Measurements from ENCODE around the gene FBXO21.

FBXO21 gene

DNA sequence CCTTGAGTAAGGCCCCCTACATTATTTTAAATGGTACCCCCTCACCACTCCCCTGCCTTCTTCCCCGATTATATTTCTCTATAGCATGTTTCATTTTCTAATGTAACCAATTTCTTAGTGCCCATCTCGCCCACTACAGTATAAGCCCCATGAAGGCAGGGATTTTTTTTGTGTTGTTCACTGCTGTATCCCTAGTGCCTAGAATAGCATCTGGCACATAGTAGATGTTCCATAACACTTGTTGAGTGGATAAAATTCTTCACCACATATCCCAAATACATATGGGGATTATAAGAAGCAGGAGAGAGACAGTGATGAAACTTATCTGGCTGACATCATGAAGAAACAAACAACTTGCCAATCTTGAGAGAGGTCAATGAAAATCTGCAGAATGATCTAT is 11.5 kb downstream of the FBXO21 start:
- TF ChIP-seq, protein P1, sequence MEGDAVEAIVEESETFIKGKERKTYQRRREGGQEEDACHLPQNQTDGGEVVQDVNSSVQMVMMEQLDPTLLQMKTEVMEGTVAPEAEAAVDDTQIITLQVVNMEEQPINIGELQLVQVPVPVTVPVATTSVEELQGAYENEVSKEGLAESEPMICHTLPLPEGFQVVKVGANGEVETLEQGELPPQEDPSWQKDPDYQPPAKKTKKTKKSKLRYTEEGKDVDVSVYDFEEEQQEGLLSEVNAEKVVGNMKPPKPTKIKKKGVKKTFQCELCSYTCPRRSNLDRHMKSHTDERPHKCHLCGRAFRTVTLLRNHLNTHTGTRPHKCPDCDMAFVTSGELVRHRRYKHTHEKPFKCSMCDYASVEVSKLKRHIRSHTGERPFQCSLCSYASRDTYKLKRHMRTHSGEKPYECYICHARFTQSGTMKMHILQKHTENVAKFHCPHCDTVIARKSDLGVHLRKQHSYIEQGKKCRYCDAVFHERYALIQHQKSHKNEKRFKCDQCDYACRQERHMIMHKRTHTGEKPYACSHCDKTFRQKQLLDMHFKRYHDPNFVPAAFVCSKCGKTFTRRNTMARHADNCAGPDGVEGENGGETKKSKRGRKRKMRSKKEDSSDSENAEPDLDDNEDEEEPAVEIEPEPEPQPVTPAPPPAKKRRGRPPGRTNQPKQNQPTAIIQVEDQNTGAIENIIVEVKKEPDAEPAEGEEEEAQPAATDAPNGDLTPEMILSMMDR (conservative IDR thresholded peaks at IDR 0.05; ENCODE audit: low read length): no peak
- TF ChIP-seq EZH2phosphoT487 (IDR thresholded peaks at IDR 0.05; ENCODE audit: borderline replicate concordance): no peak
- Histone ChIP-seq H3K9me2 (replicated peaks; ENCODE audit: low read depth, low read length) (no peaks in the 10 kb centered on the region), H3K27me3 (ENCODE audit: insufficient read depth, low read length, poor library complexity, severe bottlenecking) (no peaks in the 10 kb centered on the region), H3K4me1 (ENCODE audit: insufficient read depth, low read length, poor library complexity, severe bottlenecking) (no peaks in the 10 kb centered on the region), H3F3A (ENCODE audit: low read depth) (no peaks in the 10 kb centered on the region), H3K9ac (ENCODE audit: low read depth, low read length, poor library complexity, severe bottlenecking) (no peak overlapping the region), H3K4me2 (ENCODE audit: low read depth, low read length, poor library complexity, severe bottlenecking) (no peak overlapping the region), H3K79me2 (ENCODE audit: insufficient read depth, low read length) (no peaks in the 10 kb centered on the region), H2AFZ (ENCODE audit: low read length) (no peak overlapping the region), H3K9me3 (ENCODE audit: insufficient read depth, low read depth, low read length) (0 out of 2 replicates have a peak, but pooled peaks cover 5% of the 10 kb centered on the region), H4K20me1 (ENCODE audit: insufficient read depth, low read length, poor library complexity, severe bottlenecking) (no peaks in the 10 kb centered on the region), H3K36me3 (ENCODE audit: insufficient read depth, low read length) (peaks cover 52% of the 10 kb centered on the region), H3K4me3 (ENCODE audit: low read length, poor library complexity, severe bottlenecking) (no peak overlapping the region)

- Histone ChIP-seq H2AFZ (ENCODE audit: low read length) (no peak overlapping the region), H3K4me3 (ENCODE audit: low read length, poor library complexity, severe bottlenecking) (no peak overlapping the region), H3K27me3 (ENCODE audit: insufficient read depth, low read length, poor library complexity, severe bottlenecking) (no peaks in the 10 kb centered on the region), H3F3A (ENCODE audit: low read depth) (no peaks in the 10 kb centered on the region), H3K36me3 (ENCODE audit: insufficient read depth, low read length) (peaks cover 53% of the 10 kb centered on the region), H4K20me1 (ENCODE audit: insufficient read depth, low read length, poor library complexity, severe bottlenecking) (no peaks in the 10 kb centered on the region), H3K79me2 (ENCODE audit: insufficient read depth, low read length) (no peaks in the 10 kb centered on the region), H3K4me2 (ENCODE audit: low read depth, low read length, poor library complexity, severe bottlenecking) (no peak overlapping the region), H3K9me3 (ENCODE audit: insufficient read depth, low read depth, low read length) (0 out of 2 replicates have a peak, but pooled peaks cover 5% of the 10 kb centered on the region), H3K4me1 (ENCODE audit: insufficient read depth, low read length, poor library complexity, severe bottlenecking) (no peaks in the 10 kb centered on the region), H3K9ac (ENCODE audit: low read depth, low read length, poor library complexity, severe bottlenecking) (no peak overlapping the region), H3K9me2 (replicated peaks; ENCODE audit: low read depth, low read length) (no peaks in the 10 kb centered on the region)
- TF ChIP-seq EZH2phosphoT487 (IDR thresholded peaks at IDR 0.05; ENCODE audit: borderline replicate concordance): no peak
- TF ChIP-seq, protein P1 (conservative IDR thresholded peaks at IDR 0.05; ENCODE audit: low read length): no peak
Measured at GRCh38 chr12:117178301-117178700, 12.0 kb downstream of the FBXO21 start.

DNA sequence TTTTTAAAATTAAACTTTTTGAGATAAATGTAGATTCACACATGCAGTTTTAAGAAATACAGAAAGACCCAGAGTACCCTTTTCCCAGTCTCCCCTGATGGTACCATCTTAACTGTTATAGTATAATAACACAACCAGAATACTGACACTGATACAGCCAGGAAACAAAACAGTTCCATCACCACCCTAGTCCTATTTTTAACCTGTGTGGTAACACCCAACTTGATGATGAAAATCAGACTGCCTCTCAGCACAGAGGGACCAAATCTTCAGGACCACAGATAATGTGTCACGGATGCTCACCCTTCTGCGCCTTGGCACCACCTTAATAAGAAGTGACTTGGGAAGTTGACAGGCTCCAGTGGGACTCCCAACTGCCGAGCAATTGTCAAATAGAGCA is 18.1 kb downstream of the FBXO21 start:
- H3K4me2 ChIP-seq (ENCODE audit: low read depth, low read length, poor library complexity, severe bottlenecking): no peak overlapping the region
- peaks cover 89% of the 10 kb centered on the region; the same call in 1 of the 2 replicates for H3K36me3 ChIP-seq (ENCODE audit: insufficient read depth, low read length)
- TF ChIP-seq EZH2phosphoT487 (IDR thresholded peaks at IDR 0.05; ENCODE audit: borderline replicate concordance): no peak
- TF ChIP-seq, protein P1 (conservative IDR thresholded peaks at IDR 0.05; ENCODE audit: low read length): no peak
- H3F3A ChIP-seq (ENCODE audit: low read depth): no peaks in the 10 kb centered on the region
- no peak overlapping the region for H3K4me3 ChIP-seq (ENCODE audit: low read length, poor library complexity, severe bottlenecking)
- no peaks in the 10 kb centered on the region for H3K27me3 ChIP-seq (ENCODE audit: insufficient read depth, low read length, poor library complexity, severe bottlenecking)
- no peaks in the 10 kb centered on the region for H3K79me2 ChIP-seq (ENCODE audit: insufficient read depth, low read length)
- no peaks in the 10 kb centered on the region for H3K4me1 ChIP-seq (ENCODE audit: insufficient read depth, low read length, poor library complexity, severe bottlenecking)
- H4K20me1 ChIP-seq (ENCODE audit: insufficient read depth, low read length, poor library complexity, severe bottlenecking): no peaks in the 10 kb centered on the region
- no peaks in the 10 kb centered on the region for H3K9me2 ChIP-seq (replicated peaks; ENCODE audit: low read depth, low read length)
- H2AFZ ChIP-seq (ENCODE audit: low read length): no peak overlapping the region
- H3K9me3 ChIP-seq (ENCODE audit: insufficient read depth, low read depth, low read length): no peaks in the 10 kb centered on the region
- no peak overlapping the region for H3K9ac ChIP-seq (ENCODE audit: low read depth, low read length, poor library complexity, severe bottlenecking)

All from Loucy (cell line).